Adrenal gland (tissue), 12 donors: ENCODE data around the gene CCNE1. TPM values are rescaled to one million over a fixed set of nuclear protein-coding genes. Genes with fewer than 3 reads are reported as not detected.

ENCODE experiments used
- DNase-seq, 7 donors: peaks; one replicate each; pipeline ENCODE4 v3.0.0-alpha.2; 2019 to 2020
- H3K27ac ChIP-seq, 5 donors: fragments of 200-600 bp; sonication (generic) in 4 of 5; 1 replicate in 3 of 5; 2 replicates in 2 of 5; pipeline versions ENCODE4 v1.5.1 to v1.8.0; 2016 to 2020; ENCODE audit warnings: mild to moderate bottlenecking in 1 of 5
- H3K27me3 ChIP-seq: fragments of 200-600 bp; 2 replicates; pipeline ENCODE4 v1.8.0; 2021
- H3K36me3 ChIP-seq, 2 donors: fragments of 200-600 bp; replicated peaks in 1 of 2; 1 replicate in 1 of 2; 2 replicates in 1 of 2; pipeline versions ENCODE4 v1.5.1 to v1.8.0; 2018 to 2022
- H3K4me1 ChIP-seq, 2 donors: fragments of 200-600 bp; replicated peaks in 1 of 2; 1 replicate in 1 of 2; 2 replicates in 1 of 2; pipeline versions ENCODE4 v1.5.1 to v1.8.0; 2018 to 2021
- H3K4me3 ChIP-seq, 4 donors: fragments of 200-600 bp; sonication (generic) in 3 of 4; one replicate each; pipeline ENCODE4 v1.5.1; 2016 to 2018
- H3K9me3 ChIP-seq, 3 donors: fragments of 200-600 bp; sonication (generic) in 1 of 3; replicated peaks in 1 of 3; 1 replicate in 2 of 3; 2 replicates in 1 of 3; pipeline versions ENCODE4 v1.5.1 to v1.8.0; 2016 to 2021
- POLR2A ChIP-seq, 2 donors: fragments of 450-650 bp; IDR thresholded peaks; one replicate each; pipeline ENCODE4 v1.6.1; 2017; ENCODE audit warnings: antibody characterized with exemption in 2 of 2, mild to moderate bottlenecking in 2 of 2, moderate library complexity in 1 of 2
- WGBS, 4 donors: extraction: QIAGEN DNeasy Blood & Tissue Kit in 2 of 4; methylation state at CpG; one replicate each; pipeline versions ENCODE4 v1.1.5 to v1.1.7; 2013 to 2017; 5-methylcytosine and 5-hydroxymethylcytosine counted together
- intact Hi-C, 2 donors: fragments of 100-400 bp; cut with DNase I; formaldehyde crosslinking; loops; one replicate each; pipeline versions ENCODE4 v1.14.1 to v1.15.0; 2022 to 2023
- polyA plus RNA-seq, 3 donors: library from polyadenylated mRNA; stranded (reverse); fragments of 200-250 nt in 2 of 3; fragments of 350-450 nt in 1 of 3; fragmentation: Illumina TruSeq in 1 of 3; extraction: RNeasy Lipid Tissue Mini Kit (QIAGEN cat#74804) in 1 of 3; gene quantifications; one replicate each; pipeline ENCODE4 v1.2.3, GENCODE V29; 2013 to 2014
- total RNA-seq, 9 donors: library from RNA; depleted of rRNA in 4 of 9; stranded (reverse); fragments of >200 nt in 4 of 9; fragments of 120-200 nt in 1 of 9; fragmentation: NEBNext Ultra II Directional in 1 of 9; extraction: Animal tissue kit (Norgen Biotek cat#: 25700) in 1 of 9; gene quantifications; one replicate each; pipeline versions ENCODE4 v1.1.0 to v1.2.4, GENCODE V29; 2013 to 2023
- TF ChIP-seq, protein P1 (sequence below), 6 experiments: fragments of 450-650 bp in 4 of 6; fragments of 200-600 bp in 2 of 6; sonication (generic) in 1 of 6; IDR thresholded peaks; 1 replicate in 5 of 6; 2 replicates in 1 of 6; pipeline versions ENCODE4 v1.5.1 to v1.8.0; 2016 to 2021; ENCODE audit warnings: antibody characterized with exemption in 6 of 6, mild to moderate bottlenecking in 2 of 6, moderate library complexity in 1 of 6
- donor health status: healthy with polysubstance abuse.
- donor health status: Bipolar disorder and iron deficiency.
- donor health status: DM: yes; HTN: yes; CAD: no.
- donor health status: DM: no; HTN: no; CAD: no.
- donor health status: DM: no; HTN: no; CAD: no.
- donor health status: DM: yes; HTN: yes; CAD: no.

Gene CCNE1
- total and polyA plus RNA-seq, 12 donors, result 3.0 to 67.7 (median 7.9) TPM

DNA sequence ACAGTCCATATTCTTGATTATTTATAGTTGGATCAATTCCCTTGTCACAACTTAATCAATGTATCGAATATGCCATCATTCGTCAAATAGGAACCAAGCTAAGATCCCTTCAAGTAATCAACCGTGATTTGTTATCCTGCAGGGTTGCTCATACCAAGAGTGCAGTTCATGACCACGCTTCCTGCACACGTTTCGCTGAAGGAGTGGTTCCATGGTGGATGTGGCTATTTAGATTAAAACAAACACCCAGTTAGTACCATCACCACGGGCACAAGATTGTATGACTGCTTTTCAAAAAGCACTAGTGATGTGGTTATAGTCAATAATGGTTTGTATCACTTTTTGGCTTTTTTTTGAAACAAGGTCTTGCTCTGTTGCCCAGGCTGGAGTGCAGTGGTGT is 41.1 kb upstream of the CCNE1 start:
- Histone ChIP-seq H3K4me3 (no peak overlapping the region), H3K9me3 (no peaks in the 10 kb centered on the region), H3K27me3 (no peaks in the 10 kb centered on the region), H3K4me1 (no peaks in the 10 kb centered on the region), H3K36me3 (no peaks in the 10 kb centered on the region), H3K27ac (no peak overlapping the region)
- TF ChIP-seq POLR2A (IDR thresholded peaks at IDR 0.05), result no peak
- 87 to 91% (median 88%) methylated on average over 7 of the region's 7 CpGs for WGBS, 4 donors
- no peak for DNase-seq
- intact Hi-C loops, result no loop called here

DNA sequence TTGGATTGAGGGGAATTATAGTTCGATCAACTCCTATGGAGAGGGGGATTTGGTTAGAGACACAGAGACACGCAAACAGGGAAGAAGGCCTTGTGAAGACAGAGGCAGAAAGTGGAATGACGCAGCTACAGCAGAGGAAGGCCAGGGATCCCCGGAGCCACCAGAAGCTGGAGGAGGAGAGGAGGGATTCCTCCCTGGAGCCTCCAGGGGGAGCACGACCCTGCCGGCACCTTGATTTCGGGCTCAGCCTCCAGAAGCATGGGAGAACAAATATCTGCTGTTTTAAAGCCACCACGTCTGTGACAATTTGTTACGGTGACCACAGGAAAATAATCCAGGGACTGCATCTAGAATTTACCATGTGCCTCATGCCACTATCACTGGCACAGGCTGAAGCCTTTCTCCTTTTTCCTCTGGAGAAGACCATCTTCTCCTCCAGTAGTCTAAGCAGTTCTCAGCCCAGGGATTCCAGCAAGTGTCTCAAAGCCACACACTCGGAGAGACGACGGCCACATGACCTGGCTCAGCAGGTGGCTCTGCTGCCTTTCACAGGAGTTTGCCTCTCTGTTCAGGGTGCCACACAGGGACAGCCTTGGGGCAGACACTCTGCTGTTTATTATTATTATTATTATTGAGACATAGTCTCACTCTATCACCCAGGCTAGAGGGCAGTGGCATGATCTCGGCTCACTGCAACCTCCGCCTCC is 39.9 kb upstream of the CCNE1 start:
- TF ChIP-seq POLR2A (IDR thresholded peaks at IDR 0.05), result no peak
- TF ChIP-seq, protein P1, sequence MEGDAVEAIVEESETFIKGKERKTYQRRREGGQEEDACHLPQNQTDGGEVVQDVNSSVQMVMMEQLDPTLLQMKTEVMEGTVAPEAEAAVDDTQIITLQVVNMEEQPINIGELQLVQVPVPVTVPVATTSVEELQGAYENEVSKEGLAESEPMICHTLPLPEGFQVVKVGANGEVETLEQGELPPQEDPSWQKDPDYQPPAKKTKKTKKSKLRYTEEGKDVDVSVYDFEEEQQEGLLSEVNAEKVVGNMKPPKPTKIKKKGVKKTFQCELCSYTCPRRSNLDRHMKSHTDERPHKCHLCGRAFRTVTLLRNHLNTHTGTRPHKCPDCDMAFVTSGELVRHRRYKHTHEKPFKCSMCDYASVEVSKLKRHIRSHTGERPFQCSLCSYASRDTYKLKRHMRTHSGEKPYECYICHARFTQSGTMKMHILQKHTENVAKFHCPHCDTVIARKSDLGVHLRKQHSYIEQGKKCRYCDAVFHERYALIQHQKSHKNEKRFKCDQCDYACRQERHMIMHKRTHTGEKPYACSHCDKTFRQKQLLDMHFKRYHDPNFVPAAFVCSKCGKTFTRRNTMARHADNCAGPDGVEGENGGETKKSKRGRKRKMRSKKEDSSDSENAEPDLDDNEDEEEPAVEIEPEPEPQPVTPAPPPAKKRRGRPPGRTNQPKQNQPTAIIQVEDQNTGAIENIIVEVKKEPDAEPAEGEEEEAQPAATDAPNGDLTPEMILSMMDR (IDR thresholded peaks at IDR 0.05), result peak; percentile 71 to 82 (median 80)
- Histone ChIP-seq H3K9me3 (no peaks in the 10 kb centered on the region), H3K27ac (peak overlapping the region in 1 of 5 donors; percentile 25), H3K4me1 (no peaks in the 10 kb centered on the region), H3K27me3 (no peaks in the 10 kb centered on the region), H3K36me3 (no peaks in the 10 kb centered on the region), H3K4me3 (peak overlapping the region in 1 of 4 donors; percentile 26)
- peak; percentile 69 to 85 (median 82) for DNase-seq
- intact Hi-C loops, result no loop called here
- 19 to 26% (median 22%) methylated on average over 11 to 14 of the region's 14 CpGs for WGBS, 4 donors

DNA sequence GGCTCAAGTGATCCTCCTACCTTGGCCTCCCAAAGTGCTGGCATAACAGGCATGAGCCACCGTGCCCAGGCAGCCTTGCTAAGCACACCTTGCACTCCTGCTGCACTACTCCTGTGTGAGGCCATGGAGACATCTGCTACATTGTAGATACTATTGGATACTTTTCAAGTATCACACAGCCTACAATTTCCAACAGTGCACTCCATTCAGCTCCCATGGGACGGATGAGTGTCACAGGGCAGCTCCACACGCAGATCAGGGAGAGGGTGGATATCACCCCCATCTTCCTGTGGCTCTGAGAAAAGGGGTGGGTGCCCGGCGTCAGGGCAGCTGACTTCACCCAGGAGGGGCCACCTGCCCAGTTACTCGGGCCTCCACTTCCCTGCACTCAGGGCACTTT is 39.1 kb upstream of the CCNE1 start:
- intact Hi-C loops, result no loop called here
- WGBS, 4 donors, result 71 to 83% (median 81%) methylated on average over 1 to 6 of the region's 6 CpGs
- Histone ChIP-seq H3K36me3 (no peaks in the 10 kb centered on the region), H3K4me1 (no peaks in the 10 kb centered on the region), H3K9me3 (no peaks in the 10 kb centered on the region), H3K27me3 (no peaks in the 10 kb centered on the region), H3K27ac (no peak overlapping the region), H3K4me3 (no peak overlapping the region)
- no peak for DNase-seq
- TF ChIP-seq, protein P1 (IDR thresholded peaks at IDR 0.05), result no peak
- no peak for TF ChIP-seq POLR2A (IDR thresholded peaks at IDR 0.05)

DNA sequence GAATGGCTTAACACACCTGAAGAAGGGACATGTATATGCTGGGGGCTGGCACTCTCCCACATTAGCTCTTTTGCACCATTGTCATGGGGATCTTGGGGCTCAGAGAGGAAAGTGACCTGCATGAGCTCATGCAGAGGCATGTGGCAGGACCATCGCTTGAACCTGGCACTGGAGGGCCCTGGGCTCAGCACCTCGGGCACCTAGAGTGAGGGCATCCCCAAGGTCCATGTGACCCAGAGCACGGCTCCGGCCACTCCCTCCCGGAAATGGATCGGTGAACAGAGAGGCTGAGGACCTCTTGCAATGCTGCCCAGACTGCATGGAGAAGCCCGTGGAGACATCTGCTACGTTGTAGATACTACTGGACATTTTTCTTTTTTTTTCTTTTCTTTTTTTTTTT is 38.6 kb upstream of the CCNE1 start:
- H3K36me3 ChIP-seq, result no peaks in the 10 kb centered on the region
- H3K4me1 ChIP-seq, result no peaks in the 10 kb centered on the region
- TF ChIP-seq POLR2A (IDR thresholded peaks at IDR 0.05), result no peak
- TF ChIP-seq, protein P1 (IDR thresholded peaks at IDR 0.05), result no peak
- H3K27me3 ChIP-seq, result no peaks in the 10 kb centered on the region
- WGBS, 4 donors, result 90 to 95% (median 91%) methylated on average over 8 of the region's 8 CpGs
- DNase-seq, result no peak
- H3K9me3 ChIP-seq, result no peaks in the 10 kb centered on the region
- no peak overlapping the region for H3K4me3 ChIP-seq
- intact Hi-C loops, result no loop called here
- no peak overlapping the region for H3K27ac ChIP-seq

DNA sequence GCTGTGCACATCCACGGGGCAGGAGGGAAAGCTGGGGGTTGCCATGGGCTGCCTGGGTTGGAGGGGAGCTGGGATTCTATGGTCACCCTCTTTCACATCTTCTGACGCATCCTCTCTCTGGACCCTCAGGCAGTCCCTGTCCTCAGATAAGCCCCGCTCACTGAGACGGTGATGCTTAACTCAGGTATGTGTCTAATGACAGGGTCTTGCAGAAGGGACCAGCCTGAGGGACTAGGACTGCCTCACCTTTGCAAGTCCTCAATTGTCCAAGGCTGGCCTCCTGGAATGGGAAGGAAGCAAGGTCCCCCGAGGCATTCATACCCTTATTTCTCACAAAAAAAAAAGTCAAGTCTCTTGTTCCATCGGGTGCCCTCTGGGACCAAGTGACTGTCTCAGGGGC is 37.7 kb upstream of the CCNE1 start:
- 73 to 100% (median 87%) methylated on average over 3 to 6 of the region's 6 CpGs for WGBS, 4 donors
- DNase-seq, result no peak
- Histone ChIP-seq H3K27me3 (no peaks in the 10 kb centered on the region), H3K4me1 (no peaks in the 10 kb centered on the region), H3K36me3 (no peaks in the 10 kb centered on the region), H3K4me3 (no peak overlapping the region), H3K9me3 (no peaks in the 10 kb centered on the region), H3K27ac (no peak overlapping the region)
- intact Hi-C loops, result no loop called here
- TF ChIP-seq, protein P1 (IDR thresholded peaks at IDR 0.05), result no peak
- TF ChIP-seq POLR2A (IDR thresholded peaks at IDR 0.05), result no peak
